COR-L47 (cell line): ENCODE measurements around the gene KCNJ10.

Source experiments
- DNase-seq: peaks from one replicate; lab custom pipeline; 2025; lab: John Stamatoyannopoulos, UW

KCNJ10 gene

DNA sequence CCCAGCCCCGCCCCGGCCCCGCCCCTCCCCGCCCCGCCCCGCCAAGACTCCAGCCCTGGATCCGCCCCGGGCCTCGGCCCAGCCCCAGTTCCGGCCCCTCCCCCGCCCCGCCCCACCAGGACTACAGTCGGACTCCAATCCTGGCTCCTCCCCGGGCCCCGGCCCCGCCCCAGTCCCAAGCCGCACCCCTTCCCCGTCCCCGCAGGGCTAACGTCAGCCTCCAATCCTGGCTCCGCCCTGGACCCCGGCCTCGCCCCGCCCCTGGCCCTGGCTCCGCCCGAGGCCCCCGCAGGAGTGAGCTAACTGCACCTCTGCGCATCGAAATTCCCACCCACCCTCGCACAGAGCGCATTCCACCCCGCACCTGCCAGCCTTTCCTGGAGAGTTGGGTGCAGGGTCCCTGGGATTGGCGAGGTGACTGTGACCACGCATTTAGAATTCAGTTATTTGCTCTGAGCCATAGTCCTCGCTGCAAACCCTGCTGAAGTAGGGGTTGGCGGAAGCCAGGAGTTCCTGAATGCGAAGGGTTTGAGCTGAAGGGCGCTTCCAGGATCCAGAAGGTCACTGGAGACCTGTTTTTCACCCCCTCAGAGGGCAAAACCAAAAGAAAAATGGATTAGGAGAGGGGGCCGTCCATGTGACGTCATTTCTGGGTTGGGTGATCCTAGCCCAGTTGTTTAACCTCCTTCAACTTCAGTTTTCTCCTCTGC, 29.0 kb upstream of the KCNJ10 start:
- peak; percentile 96 for DNase-seq

DNA sequence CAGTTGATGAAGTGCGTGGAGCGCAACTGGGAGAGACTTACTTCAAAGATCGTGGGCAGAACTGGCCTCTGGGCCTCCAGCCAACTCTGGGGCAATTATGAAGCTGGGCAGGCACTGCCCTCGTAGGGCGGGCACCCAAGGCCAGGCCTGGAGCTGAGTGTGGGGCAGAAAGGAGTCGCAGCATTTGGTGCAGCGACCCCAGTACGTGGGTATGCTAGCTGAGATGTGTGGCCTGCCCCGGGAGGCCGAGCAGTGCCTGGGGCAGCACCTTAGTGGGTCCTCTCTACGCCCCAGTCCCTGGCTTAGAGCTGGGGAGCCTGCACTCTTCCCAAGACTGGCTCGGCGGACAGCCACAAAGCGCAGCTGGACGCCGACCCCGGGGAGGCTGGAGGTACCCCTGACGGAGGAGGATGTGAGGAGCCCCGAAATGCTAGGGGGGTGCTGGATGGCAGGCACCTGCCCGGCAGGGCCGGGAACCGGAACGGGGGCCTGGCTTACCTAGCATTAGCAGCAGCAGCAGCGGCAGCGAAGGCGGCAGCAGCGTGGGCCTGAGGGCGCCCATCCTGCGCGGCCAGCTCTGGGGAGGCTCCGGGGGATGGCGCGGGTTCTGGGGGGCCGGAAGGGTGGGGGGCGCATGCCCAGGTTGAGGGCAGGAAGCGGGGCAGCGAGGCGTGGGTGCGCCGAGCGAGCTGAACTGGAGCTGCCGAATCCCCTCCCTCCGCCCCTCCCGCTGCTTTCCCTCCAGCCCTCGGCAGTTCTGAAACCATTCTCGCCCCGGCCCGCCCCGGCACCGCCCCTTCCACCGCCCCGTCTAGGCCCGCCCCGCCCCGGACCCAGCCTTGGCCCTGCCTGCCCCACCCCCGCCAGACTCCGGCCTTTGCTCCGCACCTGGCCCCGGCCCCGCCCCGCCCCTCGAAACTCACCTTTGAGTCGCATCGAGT, 28.2 kb upstream of the KCNJ10 start, which contains the start of gene IGSF8:
Gene IGSF8, minus strand, starts transcription at position 709 of the 941 bp plus-strand sequence. Its CDS starts 147 bp downstream, at position 562.
- peak; percentile 96 for DNase-seq

DNA sequence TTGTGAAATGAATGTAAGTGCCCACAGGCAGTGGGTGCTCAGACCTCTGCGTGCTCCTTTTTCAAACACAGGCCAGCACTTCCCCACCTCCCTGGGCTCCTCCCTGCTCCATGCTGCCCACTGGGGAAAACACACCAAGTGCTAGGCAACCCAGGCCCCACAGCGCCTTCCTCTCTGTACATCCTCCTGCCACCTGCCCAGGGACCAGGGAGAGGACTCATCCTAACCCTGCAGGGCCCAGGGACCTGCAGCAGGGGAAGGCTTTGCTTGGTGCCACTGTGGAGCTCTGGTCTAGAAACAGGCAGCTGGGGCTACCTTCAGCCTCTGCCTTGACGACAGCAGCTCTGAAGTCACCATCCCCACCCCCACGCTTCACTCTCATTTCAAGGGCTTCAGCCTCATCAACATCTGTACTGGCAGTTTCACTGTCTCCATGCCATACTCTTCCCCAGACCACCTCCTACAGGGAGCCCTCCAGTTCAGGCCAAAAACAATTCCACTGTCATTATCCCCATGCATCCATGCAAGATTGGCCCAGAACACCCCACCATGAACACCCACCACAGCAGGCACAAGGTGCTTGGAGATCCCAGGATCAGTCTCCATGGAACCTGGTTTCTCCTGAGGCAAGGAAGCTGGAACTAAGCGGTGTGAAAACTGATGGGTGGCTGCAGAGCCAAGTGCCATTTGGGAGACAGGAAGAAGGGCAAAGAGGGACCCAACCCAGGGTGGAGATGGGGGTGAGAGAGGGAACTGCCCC, 27.4 kb upstream of the KCNJ10 start:
- no peak for DNase-seq

DNA sequence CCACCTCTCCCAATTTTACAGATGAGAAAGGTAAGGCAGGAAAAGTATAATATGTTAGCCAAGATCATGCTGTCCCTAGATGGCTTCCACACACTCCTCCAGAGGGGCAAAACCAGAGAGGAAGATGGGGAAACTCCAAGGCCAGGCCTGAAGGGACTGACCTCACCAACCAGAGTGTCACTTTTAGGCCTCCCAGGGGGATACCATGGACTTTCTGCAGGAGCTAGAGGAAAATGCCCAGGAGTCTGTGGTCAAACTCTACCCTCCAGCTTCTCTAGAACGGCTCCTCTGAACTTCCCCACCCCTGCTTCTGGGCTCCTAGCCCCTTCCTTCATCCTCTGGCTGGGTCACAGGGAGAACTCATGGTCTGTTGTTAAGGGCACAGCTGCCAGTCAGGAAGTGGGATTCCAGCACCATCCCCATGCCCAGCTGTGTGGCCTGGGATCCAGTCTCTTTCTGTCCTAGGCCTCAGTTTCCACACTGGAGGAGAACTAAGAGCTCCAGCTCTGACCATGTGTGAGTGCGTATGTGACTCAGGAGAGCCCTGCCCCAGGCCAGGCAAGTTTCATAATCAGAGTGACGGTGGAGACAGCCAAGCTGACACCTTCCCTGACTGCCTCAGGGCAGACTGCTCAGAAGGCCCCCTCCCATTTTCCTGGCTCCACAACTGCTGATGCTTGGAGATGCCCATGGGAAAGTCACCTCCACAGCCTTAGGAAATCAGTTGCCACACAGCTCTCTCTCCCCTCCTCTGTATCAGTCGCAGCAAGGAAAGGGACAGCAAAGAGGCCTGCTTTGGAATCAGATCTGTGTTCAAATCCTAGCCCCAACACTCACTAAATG, 26.5 kb upstream of the KCNJ10 start:
- DNase-seq = no peak

DNA sequence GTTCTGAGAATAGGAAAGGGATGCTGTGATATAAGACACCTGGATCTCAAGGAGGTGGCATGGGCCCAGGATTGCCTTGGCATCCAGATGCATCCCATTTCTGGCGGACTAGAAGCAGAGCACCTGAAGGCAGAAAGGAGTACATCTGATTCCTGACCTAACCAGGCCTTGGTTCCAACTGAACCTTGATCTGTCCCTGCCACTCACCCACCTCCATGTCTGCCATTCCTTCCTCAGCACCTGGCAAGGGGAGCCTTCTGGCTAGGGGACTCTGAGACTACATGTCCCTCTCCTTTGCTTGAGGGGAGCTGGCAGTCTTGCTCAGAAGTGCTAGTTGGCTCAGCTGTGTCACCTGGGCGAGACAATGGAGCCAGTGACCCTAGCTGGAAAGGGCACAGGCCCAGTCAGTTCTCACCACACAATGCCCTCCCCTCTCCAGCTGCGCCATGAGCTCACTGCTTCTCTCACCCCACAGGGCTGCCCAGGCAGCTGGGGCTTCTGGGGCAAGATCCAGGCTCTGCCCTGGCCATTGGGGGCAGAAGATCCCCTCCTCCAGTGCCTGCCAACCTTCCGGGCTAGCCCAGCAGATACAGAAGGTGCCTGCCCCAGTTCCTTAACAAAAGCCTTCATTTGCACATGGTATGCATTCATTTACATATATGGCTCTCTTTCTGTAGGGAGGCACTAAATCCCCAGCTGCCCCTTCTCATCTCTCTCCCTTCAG, 25.6 kb upstream of the KCNJ10 start:
- DNase-seq = no peak

DNA sequence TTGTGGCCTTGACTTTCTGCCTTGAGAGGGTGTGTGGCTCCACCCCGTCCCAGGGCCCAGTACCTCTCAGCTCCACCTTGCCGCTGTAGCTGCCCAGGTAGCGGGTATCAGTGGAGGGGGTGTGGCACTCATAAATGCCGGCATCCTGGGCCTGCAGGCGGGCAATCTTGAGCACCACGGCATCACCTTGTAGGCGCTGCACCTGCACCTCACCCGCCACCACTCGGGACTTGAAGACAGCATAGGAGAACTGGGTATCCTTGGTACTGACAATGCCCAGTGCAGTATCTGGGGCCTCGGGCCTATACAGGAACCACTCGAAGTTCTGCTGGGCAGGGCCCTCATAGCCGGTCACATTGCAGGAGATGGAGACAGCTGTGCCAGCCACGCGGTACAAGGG, 24.8 kb upstream of the KCNJ10 start:
- no peak for DNase-seq

DNA sequence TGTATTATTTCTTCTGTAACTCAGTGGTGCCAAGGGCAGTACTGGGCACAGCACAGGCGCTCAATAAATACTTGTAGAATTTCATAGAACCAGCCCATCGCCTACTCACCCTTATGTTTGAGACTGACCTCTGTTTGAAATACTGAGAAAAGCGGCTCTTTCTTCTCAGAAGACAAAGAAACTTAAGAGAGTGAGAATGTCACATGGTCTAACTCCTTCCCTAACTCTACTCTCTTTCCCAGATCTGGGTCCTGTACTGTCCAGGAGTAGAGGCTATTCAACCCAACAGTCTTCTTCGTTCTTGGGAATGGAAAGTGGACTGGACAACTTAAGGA, 24.3 kb upstream of the KCNJ10 start:
- no peak for DNase-seq

DNA sequence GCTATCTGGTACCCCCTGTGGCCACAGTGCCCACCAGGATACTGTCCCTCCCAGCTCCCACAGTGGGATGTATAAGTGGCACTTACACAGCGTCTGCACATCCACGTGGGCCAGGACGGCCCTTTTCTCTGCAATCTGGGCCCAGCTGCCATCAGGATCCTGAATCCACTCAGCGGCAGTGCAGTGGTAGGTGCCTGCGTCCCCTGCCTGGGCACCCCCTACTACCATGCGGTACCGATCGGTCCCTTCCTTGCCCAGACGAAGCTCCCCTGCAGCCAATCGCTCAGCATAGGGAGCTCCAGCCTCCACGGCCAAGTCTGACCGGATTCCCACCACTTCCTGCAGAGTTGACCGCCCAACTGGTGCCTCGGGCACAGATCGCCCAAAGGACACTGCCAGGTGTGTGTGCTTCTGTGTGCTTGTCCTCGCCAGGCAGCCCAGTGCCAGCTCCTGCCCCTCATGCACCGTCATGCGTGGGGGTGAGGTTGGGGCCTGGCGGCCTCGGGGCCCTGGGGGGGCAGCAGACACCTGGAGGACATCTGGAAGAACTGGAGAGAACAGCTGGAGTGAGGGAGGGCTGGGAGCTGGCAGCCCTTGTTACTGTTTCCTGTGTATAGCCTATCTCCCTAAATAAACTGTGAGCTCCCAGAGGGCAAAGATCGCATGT, 23.8 kb upstream of the KCNJ10 start:
- DNase-seq = no peak

DNA sequence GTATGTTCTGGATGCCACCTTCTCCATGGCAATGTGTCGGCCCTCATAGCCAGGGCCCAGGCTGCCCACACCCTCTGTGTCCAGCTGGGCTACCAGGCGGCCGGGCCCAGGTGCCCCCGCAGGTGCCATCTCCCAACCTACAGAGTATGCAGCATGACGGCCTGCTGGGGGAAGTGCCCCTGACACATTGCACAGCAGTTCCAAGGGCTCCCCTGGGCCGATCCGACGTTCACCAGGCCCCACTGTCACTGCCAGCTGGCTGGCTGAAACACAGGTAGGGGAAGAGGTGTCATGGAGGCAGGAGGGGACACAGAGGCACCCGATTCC, 23.1 kb upstream of the KCNJ10 start:
- no peak for DNase-seq

DNA sequence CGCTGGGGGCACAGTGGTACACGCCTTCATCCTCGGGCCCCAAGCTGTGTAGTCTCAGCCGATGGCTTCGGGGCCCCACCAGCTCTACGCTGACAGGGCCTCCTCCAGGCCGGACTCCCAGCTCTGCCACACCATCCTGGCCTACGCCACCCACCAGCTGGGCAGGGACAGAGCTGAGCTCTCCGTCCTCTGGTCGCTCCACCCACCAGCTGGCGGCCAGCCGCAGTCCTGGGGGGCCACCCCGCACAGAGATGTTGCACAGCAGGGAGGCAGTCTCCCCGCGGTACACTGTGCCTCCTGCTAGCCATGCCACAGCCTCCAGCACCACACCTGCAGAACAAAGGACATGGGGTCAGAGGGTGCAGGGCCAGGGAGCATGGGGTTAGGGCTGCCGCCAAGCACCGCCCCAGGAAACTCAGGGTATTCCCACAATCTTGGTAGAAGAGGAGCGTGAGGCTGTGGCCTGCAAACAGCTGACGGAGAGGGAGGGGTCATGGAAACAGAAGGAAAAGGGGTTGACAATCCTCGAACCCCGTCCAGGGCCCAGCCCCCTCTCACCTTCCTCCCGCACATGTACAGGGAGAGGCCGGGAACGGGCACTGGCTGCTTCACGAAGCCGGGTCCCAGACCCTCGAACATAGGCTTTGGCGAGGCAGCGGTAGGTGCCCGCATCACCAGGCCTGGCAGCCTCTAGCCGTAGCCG, 22.6 kb upstream of the KCNJ10 start:
- no peak for DNase-seq

DNA sequence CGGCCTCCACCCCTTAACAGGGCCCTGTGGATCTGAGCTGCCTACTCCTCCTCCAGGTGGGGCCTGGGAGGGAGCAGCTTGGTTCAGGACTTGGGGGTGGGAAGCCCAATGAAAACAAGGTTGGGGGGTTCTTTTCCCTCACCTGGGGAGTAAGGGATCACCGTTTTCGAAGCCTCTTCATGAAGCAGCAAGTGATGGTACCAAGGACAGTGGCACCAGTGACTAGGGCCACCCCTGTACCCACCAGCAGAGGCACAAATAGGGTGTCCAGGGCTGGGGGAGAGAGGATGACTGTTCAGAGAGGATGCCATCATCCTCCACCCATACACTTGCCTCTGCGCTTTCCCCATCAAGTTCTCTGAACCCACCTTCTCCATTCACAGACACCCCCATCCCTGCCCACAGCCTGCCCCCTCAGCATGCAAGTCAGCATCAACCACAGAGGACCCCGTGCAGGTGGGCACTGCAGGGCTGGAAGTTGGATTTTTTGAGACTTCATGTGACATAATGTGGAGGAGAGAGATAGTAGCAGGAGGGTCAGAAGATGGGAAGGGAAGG, 21.8 kb upstream of the KCNJ10 start:
- no peak for DNase-seq

DNA sequence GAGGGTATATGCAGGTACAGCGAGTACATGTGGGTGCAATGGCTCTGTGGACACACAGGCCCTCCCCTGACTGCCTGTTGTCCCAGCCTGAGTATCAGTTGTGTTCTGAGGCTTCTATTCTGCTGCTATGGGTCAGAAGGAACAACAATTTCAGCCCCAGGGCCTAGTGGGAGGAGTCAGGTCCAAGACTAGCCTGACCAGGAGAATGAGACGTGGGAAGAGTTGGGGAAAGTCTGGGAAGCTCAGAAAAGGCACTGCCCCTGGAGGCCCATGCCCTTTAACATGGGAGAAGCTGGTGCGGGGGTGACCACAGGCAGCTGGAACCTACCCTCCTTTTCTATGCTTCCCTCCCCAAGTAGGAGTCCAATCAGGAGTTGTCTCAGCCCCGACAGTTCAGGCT, 20.8 kb upstream of the KCNJ10 start:
- no peak for DNase-seq

DNA sequence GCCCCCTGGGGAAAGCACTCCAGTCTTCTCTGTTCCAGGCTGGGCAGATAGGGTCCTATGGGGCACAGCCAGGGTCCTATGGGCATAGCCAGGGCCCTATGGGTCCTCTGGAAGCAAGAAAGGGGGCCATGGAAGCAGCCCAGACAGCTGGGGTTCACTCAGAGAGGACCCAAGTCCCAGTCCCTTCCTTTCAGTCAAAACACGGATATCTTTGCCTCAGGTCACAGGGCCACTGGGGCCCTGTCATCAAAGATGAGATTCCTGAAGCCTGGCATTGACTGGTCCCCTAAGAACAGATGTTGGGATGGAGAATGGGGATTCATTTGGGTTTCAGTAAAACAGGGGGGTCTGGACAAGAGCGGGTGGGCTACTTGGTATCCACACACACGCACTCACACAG, 19.9 kb upstream of the KCNJ10 start:
- no peak for DNase-seq

DNA sequence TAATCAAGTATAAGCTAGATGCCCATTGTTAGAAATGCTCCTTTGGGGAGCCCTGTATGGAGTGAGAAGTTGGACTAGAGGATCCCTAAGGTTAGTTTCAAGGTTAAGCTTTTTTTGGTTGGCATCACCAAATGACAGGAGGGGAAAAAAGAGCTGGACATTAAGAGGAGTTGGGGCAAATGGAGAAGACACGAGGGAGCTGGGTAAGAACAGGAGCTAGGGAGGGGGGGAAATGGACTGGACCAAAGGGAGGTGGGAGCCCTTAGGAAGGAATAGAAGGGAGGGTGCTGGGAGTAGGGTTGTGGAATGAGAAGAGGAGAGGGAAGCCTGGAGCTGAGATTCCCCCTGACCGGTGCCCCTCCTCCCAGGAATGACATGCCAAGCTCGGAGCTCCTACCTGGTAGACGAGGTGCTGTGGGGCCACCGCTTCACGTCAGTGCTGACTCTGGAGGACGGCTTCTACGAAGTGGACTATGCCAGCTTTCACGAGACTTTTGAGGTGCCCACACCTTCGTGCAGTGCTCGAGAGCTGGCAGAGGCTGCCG, 17.2 kb upstream of the KCNJ10 start:
- DNase-seq = no peak

DNA sequence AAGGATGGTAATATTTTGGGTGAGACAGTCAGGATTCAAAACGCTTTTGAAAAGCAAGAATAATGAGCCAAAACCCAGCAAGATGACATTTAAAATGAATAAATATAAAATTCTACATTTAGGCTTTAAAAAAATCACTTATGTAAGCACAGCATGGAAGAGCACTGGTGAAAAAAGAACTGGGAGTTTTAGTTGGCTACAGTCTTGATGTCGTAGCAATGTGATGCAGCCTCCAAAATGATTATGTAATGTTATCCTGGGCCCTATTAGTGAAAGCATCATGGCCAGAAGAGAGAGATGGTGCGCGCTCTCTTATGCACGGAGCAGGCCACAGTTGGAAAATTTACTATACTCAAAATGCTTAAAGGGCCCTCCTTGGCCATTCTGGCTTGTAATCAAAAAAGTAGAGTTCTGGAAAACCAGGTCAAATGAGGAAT, 16.5 kb upstream of the KCNJ10 start:
- no peak for DNase-seq

DNA sequence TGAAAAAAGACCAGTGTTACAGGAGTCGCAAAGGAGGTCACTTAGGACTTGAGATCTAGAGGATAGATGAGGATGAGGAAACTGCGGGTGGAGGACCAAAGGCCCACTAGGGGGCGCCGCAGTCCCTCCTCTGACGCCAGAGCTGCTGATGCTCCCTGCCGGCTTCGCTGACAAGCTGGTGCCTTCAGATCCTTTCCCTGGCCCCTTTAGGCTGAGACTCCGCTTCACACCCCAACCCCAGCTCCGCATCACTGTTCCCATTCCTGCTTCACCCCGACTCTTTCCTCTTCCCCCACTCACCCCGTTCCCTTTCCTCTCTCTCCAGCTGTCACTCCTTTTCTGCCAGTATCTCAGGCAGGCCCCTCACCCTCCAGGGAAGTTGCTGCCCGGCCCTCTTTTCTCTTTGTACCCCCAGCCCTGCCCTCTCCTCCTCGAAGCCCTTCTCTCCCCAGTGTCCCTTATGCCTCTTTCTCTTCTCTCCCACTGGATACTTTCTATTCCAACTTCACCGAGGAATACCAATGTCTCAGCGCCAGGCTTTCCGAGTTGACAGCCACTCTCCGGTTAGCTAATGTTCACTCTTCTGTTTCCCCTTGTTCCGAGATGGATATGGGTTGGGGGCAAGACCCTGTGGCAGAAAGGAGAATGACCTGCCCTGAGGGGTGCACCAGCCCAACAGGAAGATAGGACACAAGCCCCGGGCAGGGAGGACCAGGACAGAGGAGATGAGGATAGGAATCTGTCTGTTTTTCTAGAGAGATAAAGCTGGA, 15.9 kb upstream of the KCNJ10 start:
- DNase-seq = peak; percentile 59

DNA sequence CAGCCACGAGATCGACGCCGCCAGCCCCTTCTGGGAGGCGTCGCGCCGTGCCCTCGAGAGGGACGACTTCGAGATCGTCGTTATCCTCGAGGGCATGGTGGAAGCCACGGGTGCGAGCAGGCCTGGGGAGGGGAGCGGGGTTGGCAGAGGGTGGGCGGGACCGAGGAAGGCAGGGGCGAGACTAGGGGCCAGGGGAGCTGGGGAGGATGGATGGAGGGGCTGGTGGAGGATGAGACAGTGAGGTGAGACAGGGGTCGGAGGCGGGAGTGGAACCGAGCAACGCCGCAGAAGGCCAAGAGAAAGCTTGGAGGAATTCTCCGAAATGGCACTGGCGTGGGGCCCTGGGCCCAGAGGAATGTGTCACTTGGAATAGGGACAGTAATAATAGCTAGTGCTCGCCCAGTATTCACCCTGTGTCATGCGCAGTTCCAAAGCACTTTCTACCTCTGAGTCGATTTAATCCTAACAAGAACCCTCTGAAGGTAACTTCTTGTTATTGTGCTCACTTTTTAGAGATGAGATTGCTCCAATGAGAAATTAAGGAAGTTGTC, 14.9 kb upstream of the KCNJ10 start:
- no peak for DNase-seq
